Mucosa of rectum (tissue), 2 donors: Measurements from ENCODE around the gene FREM1.

Experiments used
- H3K27ac ChIP-seq, 2 donors: one replicate each; pipeline ENCODE4 v1.7.0; 2013; ENCODE audit warnings: inconsistent platforms in 2 of 2, low read depth in 2 of 2, low read length in 2 of 2
- H3K27me3 ChIP-seq, 2 donors: one replicate each; pipeline ENCODE4 v1.7.0; 2013; ENCODE audit warnings: low read length in 2 of 2; ENCODE audit not compliant: control insufficient read depth in 2 of 2, insufficient read depth in 2 of 2
- H3K36me3 ChIP-seq, 2 donors: one replicate each; pipeline ENCODE4 v1.7.0; 2013; ENCODE audit warnings: low read length in 2 of 2; ENCODE audit not compliant: control insufficient read depth in 2 of 2, insufficient read depth in 2 of 2
- H3K4me1 ChIP-seq, 2 donors: one replicate each; pipeline ENCODE4 v1.7.0; 2013; ENCODE audit warnings: low read length in 2 of 2, mild to moderate bottlenecking in 1 of 2; ENCODE audit not compliant: control insufficient read depth in 2 of 2, insufficient read depth in 2 of 2
- H3K4me3 ChIP-seq, 2 donors: one replicate each; pipeline ENCODE4 v1.7.0; 2013; ENCODE audit warnings: low read length in 2 of 2
- H3K9ac ChIP-seq, 2 donors: one replicate each; pipeline ENCODE4 v1.7.0; 2013; ENCODE audit warnings: low read length in 2 of 2, low read depth in 1 of 2, mild to moderate bottlenecking in 1 of 2
- H3K9me3 ChIP-seq, 2 donors: one replicate each; pipeline ENCODE4 v1.7.0; 2013; ENCODE audit warnings: low read length in 2 of 2; ENCODE audit not compliant: control insufficient read depth in 2 of 2
- donor health status: healthy.
- donor health status: Normal muscosa, but diverticular disease.

The FREM1 gene

GRCh38 chr9:14849851-14850250 is 60.4 kb downstream of the FREM1 start:
- H3K9me3 ChIP-seq, result no peaks in the 10 kb centered on the region
- no peaks in the 10 kb centered on the region for H3K36me3 ChIP-seq
- H3K4me1 ChIP-seq, result no peaks in the 10 kb centered on the region
- no peak overlapping the region for H3K4me3 ChIP-seq
- H3K9ac ChIP-seq, result no peak overlapping the region
- no peak overlapping the region for H3K27ac ChIP-seq
- H3K27me3 ChIP-seq, result no peaks in the 10 kb centered on the region

GRCh38 chr9:14849296-14849695 is 60.9 kb downstream of the FREM1 start:
- Histone ChIP-seq H3K9ac (no peak overlapping the region), H3K36me3 (no peaks in the 10 kb centered on the region)

GRCh38 chr9:14846871-14847311 is 63.3 kb downstream of the FREM1 start:
- no peaks in the 10 kb centered on the region for H3K27me3 ChIP-seq
- H3K36me3 ChIP-seq, result no peaks in the 10 kb centered on the region
- no peaks in the 10 kb centered on the region for H3K4me1 ChIP-seq
- no peaks in the 10 kb centered on the region for H3K9me3 ChIP-seq
- H3K4me3 ChIP-seq, result no peak overlapping the region
- H3K9ac ChIP-seq, result no peak overlapping the region
- no peak overlapping the region for H3K27ac ChIP-seq

More at GRCh38 chr9:14849296-14849695, 60.9 kb downstream of the FREM1 start:
- H3K4me1 ChIP-seq, result no peaks in the 10 kb centered on the region
- no peak overlapping the region for H3K27ac ChIP-seq
- no peaks in the 10 kb centered on the region for H3K27me3 ChIP-seq
- no peaks in the 10 kb centered on the region for H3K9me3 ChIP-seq
- H3K4me3 ChIP-seq, result no peak overlapping the region

GRCh38 chr9:14843163-14843562 is 67.1 kb downstream of the FREM1 start:
- Histone ChIP-seq H3K4me3 (no peak overlapping the region), H3K27me3 (no peaks in the 10 kb centered on the region), H3K27ac (no peak overlapping the region), H3K9ac (no peak overlapping the region), H3K4me1 (no peaks in the 10 kb centered on the region), H3K36me3 (no peaks in the 10 kb centered on the region), H3K9me3 (no peaks in the 10 kb centered on the region)

- H3K4me3 ChIP-seq, result no peak overlapping the region
- no peak overlapping the region for H3K9ac ChIP-seq
- no peaks in the 10 kb centered on the region for H3K27me3 ChIP-seq
- no peaks in the 10 kb centered on the region for H3K9me3 ChIP-seq
- H3K27ac ChIP-seq, result no peak overlapping the region
- no peaks in the 10 kb centered on the region for H3K36me3 ChIP-seq
- no peaks in the 10 kb centered on the region for H3K4me1 ChIP-seq
These were observed 68.0 kb downstream of the FREM1 start for GRCh38 chr9:14842269-14842668.

- H3K9me3 ChIP-seq, result no peaks in the 10 kb centered on the region
- H3K4me3 ChIP-seq, result no peak overlapping the region
- no peaks in the 10 kb centered on the region for H3K4me1 ChIP-seq
- no peak overlapping the region for H3K9ac ChIP-seq
- no peak overlapping the region for H3K27ac ChIP-seq
- H3K27me3 ChIP-seq, result no peaks in the 10 kb centered on the region
- no peaks in the 10 kb centered on the region for H3K36me3 ChIP-seq
These were observed 71.5 kb downstream of the FREM1 start for GRCh38 chr9:14838701-14839100.

- Histone ChIP-seq H3K36me3 (no peaks in the 10 kb centered on the region), H3K27ac (no peak overlapping the region), H3K9me3 (no peaks in the 10 kb centered on the region), H3K27me3 (no peaks in the 10 kb centered on the region), H3K4me1 (no peaks in the 10 kb centered on the region), H3K4me3 (no peak overlapping the region), H3K9ac (no peak overlapping the region)
These were observed 73.3 kb downstream of the FREM1 start for GRCh38 chr9:14836885-14837284.

- Histone ChIP-seq H3K27ac (no peak overlapping the region), H3K9me3 (no peaks in the 10 kb centered on the region), H3K27me3 (no peaks in the 10 kb centered on the region), H3K36me3 (no peaks in the 10 kb centered on the region), H3K4me1 (no peaks in the 10 kb centered on the region), H3K4me3 (no peak overlapping the region), H3K9ac (no peak overlapping the region)
These were observed 78.6 kb downstream of the FREM1 start for GRCh38 chr9:14831661-14832060.

- Histone ChIP-seq H3K27ac (no peak overlapping the region), H3K4me1 (no peaks in the 10 kb centered on the region), H3K27me3 (no peaks in the 10 kb centered on the region), H3K4me3 (no peak overlapping the region), H3K36me3 (no peaks in the 10 kb centered on the region), H3K9me3 (no peaks in the 10 kb centered on the region), H3K9ac (no peak overlapping the region)
These were observed 79.2 kb downstream of the FREM1 start for GRCh38 chr9:14831074-14831473.

- H3K36me3 ChIP-seq, result no peaks in the 10 kb centered on the region
- H3K4me3 ChIP-seq, result no peak overlapping the region
- no peak overlapping the region for H3K9ac ChIP-seq
- H3K9me3 ChIP-seq, result no peaks in the 10 kb centered on the region
- H3K27me3 ChIP-seq, result no peaks in the 10 kb centered on the region
- H3K4me1 ChIP-seq, result no peaks in the 10 kb centered on the region
- H3K27ac ChIP-seq, result no peak overlapping the region
These were observed 80.2 kb downstream of the FREM1 start for GRCh38 chr9:14830057-14830456.

- no peaks in the 10 kb centered on the region for H3K4me1 ChIP-seq
- no peaks in the 10 kb centered on the region for H3K27me3 ChIP-seq
- H3K27ac ChIP-seq, result no peak overlapping the region
- H3K9ac ChIP-seq, result no peak overlapping the region
- H3K36me3 ChIP-seq, result no peaks in the 10 kb centered on the region
- H3K9me3 ChIP-seq, result no peaks in the 10 kb centered on the region
- H3K4me3 ChIP-seq, result no peak overlapping the region
These were observed 81.0 kb downstream of the FREM1 start for GRCh38 chr9:14829204-14829603.
